ENCODE results near the gene KCNH4. TPM values are rescaled to one million over a fixed set of nuclear protein-coding genes. Genes with fewer than 3 reads are reported as not detected.

Gene KCNH4
- total and polyA plus RNA-seq, 2 experiments from 2014 or later: 0.17 to 0.23 TPM

GRCh38 chr17:42131981-42132432 is 48.9 kb downstream of the KCNH4 start:
- Histone ChIP-seq H3K4me1 (ENCODE audit: insufficient read depth) (peaks cover 29% of the 10 kb centered on the region), H3K27ac (no peak overlapping the region)

GRCh38 chr17:42131232-42131631 is 49.7 kb downstream of the KCNH4 start:
- Histone ChIP-seq H3K9me2 (replicated peaks; ENCODE audit: insufficient read depth) (no peaks in the 10 kb centered on the region), H3K27me3 (no peaks in the 10 kb centered on the region), H4K20me1 (ENCODE audit: insufficient read depth, poor library complexity, severe bottlenecking) (peaks cover 27% of the 10 kb centered on the region), H3K27ac (no peak overlapping the region), H3K9me3 (ENCODE audit: low read depth) (no peaks in the 10 kb centered on the region), H2AFZ (no peak overlapping the region), H3K4me3 (no peak overlapping the region), H3K4me1 (ENCODE audit: insufficient read depth) (peaks cover 23% of the 10 kb centered on the region), H3K4me2 (no peak overlapping the region), H3K36me3 (replicated peaks; ENCODE audit: insufficient read depth, low read depth) (no peaks in the 10 kb centered on the region), H3K79me2 (peaks cover 56% of the 10 kb centered on the region)
- DNase-seq (ENCODE audit: low spot score): no peak
- TF ChIP-seq EZH2phosphoT487 (IDR thresholded peaks at IDR 0.05; ENCODE audit: low read depth, severe bottlenecking, unreplicated experiment) (no peak), EZH2 (IDR thresholded peaks at IDR 0.05; ENCODE audit: borderline replicate concordance) (no peak)
- 98% methylated on average over 4 of the region's 4 CpGs for WGBS (ENCODE audit: low lambda C conversion rate, missing lambda C conversion rate)

More at GRCh38 chr17:42131981-42132432, 48.9 kb downstream of the KCNH4 start:
- Histone ChIP-seq H4K20me1 (ENCODE audit: insufficient read depth, poor library complexity, severe bottlenecking) (peaks cover 32% of the 10 kb centered on the region), H2AFZ (no peak overlapping the region), H3K36me3 (replicated peaks; ENCODE audit: insufficient read depth, low read depth) (no peaks in the 10 kb centered on the region), H3K79me2 (peaks cover 64% of the 10 kb centered on the region), H3K9me3 (ENCODE audit: low read depth) (no peaks in the 10 kb centered on the region), H3K9me2 (replicated peaks; ENCODE audit: insufficient read depth) (no peaks in the 10 kb centered on the region), H3K27me3 (no peaks in the 10 kb centered on the region), H3K4me2 (no peak overlapping the region), H3K4me3 (no peak overlapping the region)
- no peak for TF ChIP-seq EZH2 (IDR thresholded peaks at IDR 0.05; ENCODE audit: borderline replicate concordance)
- TF ChIP-seq CTCF (IDR thresholded peaks at IDR 0.05; ENCODE audit: poor library complexity): no peak
- no peak for TF ChIP-seq EZH2phosphoT487 (IDR thresholded peaks at IDR 0.05; ENCODE audit: low read depth, severe bottlenecking, unreplicated experiment)
- 82% methylated on average over 4 of the region's 4 CpGs for WGBS (ENCODE audit: low lambda C conversion rate, missing lambda C conversion rate)
- no peak for DNase-seq (ENCODE audit: low spot score)

GRCh38 chr17:42130310-42130936 is 50.5 kb downstream of the KCNH4 start:
- no peak overlapping the region for H3K27ac ChIP-seq
- 93% methylated on average over 16 of the region's 16 CpGs for WGBS (ENCODE audit: low lambda C conversion rate, missing lambda C conversion rate)
- H3K27me3 ChIP-seq: no peaks in the 10 kb centered on the region

More at GRCh38 chr17:42130310-42130936, 50.5 kb downstream of the KCNH4 start:
- H4K20me1 ChIP-seq (ENCODE audit: insufficient read depth, poor library complexity, severe bottlenecking): peaks cover 25% of the 10 kb centered on the region
- peaks cover 21% of the 10 kb centered on the region for H3K4me1 ChIP-seq (ENCODE audit: insufficient read depth)
- TF ChIP-seq EZH2 (IDR thresholded peaks at IDR 0.05; ENCODE audit: borderline replicate concordance) (no peak), EZH2phosphoT487 (IDR thresholded peaks at IDR 0.05; ENCODE audit: low read depth, severe bottlenecking, unreplicated experiment) (no peak), CTCF (IDR thresholded peaks at IDR 0.05; ENCODE audit: poor library complexity) (no peak)
- H3K4me3 ChIP-seq: no peak overlapping the region
- H2AFZ ChIP-seq: no peak overlapping the region
- H3K9me3 ChIP-seq (ENCODE audit: low read depth): no peaks in the 10 kb centered on the region
- DNase-seq (ENCODE audit: low spot score): no peak
- peaks cover 54% of the 10 kb centered on the region for H3K79me2 ChIP-seq
- no peak overlapping the region for H3K4me2 ChIP-seq
- no peaks in the 10 kb centered on the region for H3K36me3 ChIP-seq (replicated peaks; ENCODE audit: insufficient read depth, low read depth)
- H3K9me2 ChIP-seq (replicated peaks; ENCODE audit: insufficient read depth): no peaks in the 10 kb centered on the region
